Cardiac muscle cell (in vitro differentiated cells and primary cell): ENCODE results near the gene FRMD4B. TPM values are rescaled to one million over a fixed set of nuclear protein-coding genes. Genes with fewer than 3 reads are reported as not detected.
A peak's percentile ranks its signal among the peaks of the same experiment; 100 is the strongest.

Experiments
- DNase-seq, 2 donors: peaks; one replicate each; pipeline versions ENCODE4 v3.0.0 to v3.0.0-alpha.2; 2010 to 2017; ENCODE audit warnings: low read depth in 1 of 2, low spot score in 1 of 2
- H3K27ac ChIP-seq: fragments of 200-600 bp; sonication (generic); 2 replicates; pipeline ENCODE4 v1.5.1; 2016
- H3K27me3 ChIP-seq: fragments of 200-600 bp; sonication (generic); 2 replicates; pipeline ENCODE4 v1.6.0; 2016; ENCODE audit warnings: control low read depth
- H3K36me3 ChIP-seq: fragments of 200-600 bp; sonication (generic); 2 replicates; pipeline ENCODE4 v1.5.1; 2016; ENCODE audit warnings: control low read depth
- H3K4me1 ChIP-seq: fragments of 200-600 bp; sonication (generic); 2 replicates; pipeline ENCODE4 v1.8.1; 2017; ENCODE audit warnings: low read depth, mild to moderate bottlenecking, mixed run types
- H3K4me3 ChIP-seq: fragments of 200-600 bp; sonication (generic); 2 replicates; pipeline ENCODE4 v1.5.1; 2016; ENCODE audit warnings: mild to moderate bottlenecking
- H3K9me3 ChIP-seq: fragments of 200-600 bp; sonication (generic); 2 replicates; pipeline ENCODE4 v1.5.1; 2017; ENCODE audit warnings: low read depth, mild to moderate bottlenecking, control low read depth
- CTCF ChIP-seq: IDR thresholded peaks from 2 replicates; pipeline ENCODE4 v1.5.1; 2012; ENCODE audit warnings: low read depth, mild to moderate bottlenecking, low read length
- polyA plus RNA-seq: library from polyadenylated mRNA; unstranded; fragments of >200 nt; fragmentation: Nextera tagmentation; extraction: Ambion mirVana; gene quantifications from 2 replicates; pipeline ENCODE4 v1.2.1, GENCODE V29; 2016
- total RNA-seq: library from RNA; depleted of rRNA; stranded (reverse); fragments of >200 nt; gene quantifications from 2 replicates; pipeline ENCODE4 v1.2.3, GENCODE V29; 2016

Gene FRMD4B
- total and polyA plus RNA-seq, 2 experiments from 2014 or later: 38.6 to 78.7 TPM

- TF ChIP-seq CTCF: no peak
- H3K27me3 ChIP-seq: no peaks in the 10 kb centered on the region
- DNase-seq: no peak
- H3K4me1 ChIP-seq: peaks cover 14% of the 10 kb centered on the region
- no peaks in the 10 kb centered on the region for H3K9me3 ChIP-seq
- no peak overlapping the region for H3K4me3 ChIP-seq
- no peaks in the 10 kb centered on the region for H3K36me3 ChIP-seq
- H3K27ac ChIP-seq: no peak overlapping the region
These were observed 259.7 kb downstream of the FRMD4B start for GRCh38 chr3:69126216-69126615.

GRCh38 chr3:69122403-69122802 is 263.5 kb downstream of the FRMD4B start, which contains the start of gene LMOD3:
LMOD3 (minus strand) TSS chr3:69122595; CDS start chr3:69122386, 209 bp downstream.
- peaks cover 14% of the 10 kb centered on the region for H3K4me1 ChIP-seq
- no peaks in the 10 kb centered on the region for H3K27me3 ChIP-seq
- H3K27ac ChIP-seq: no peak within 1 kb of the TSS
- DNase-seq: no peak
- no peak within 1 kb of the TSS for H3K4me3 ChIP-seq
- no peaks in the 10 kb centered on the region for H3K36me3 ChIP-seq
- H3K9me3 ChIP-seq: no peaks in the 10 kb centered on the region
- no peak for TF ChIP-seq CTCF

- peaks cover 14% of the 10 kb centered on the region for H3K4me1 ChIP-seq
- no peaks in the 10 kb centered on the region for H3K27me3 ChIP-seq
- H3K27ac ChIP-seq: no peak overlapping the region
- no peaks in the 10 kb centered on the region for H3K9me3 ChIP-seq
- no peak overlapping the region for H3K4me3 ChIP-seq
- H3K36me3 ChIP-seq: no peaks in the 10 kb centered on the region
- no peak for TF ChIP-seq CTCF
- DNase-seq: no peak
These were observed 263.9 kb downstream of the FRMD4B start for GRCh38 chr3:69121950-69122349.

GRCh38 chr3:69121513-69121912 is 264.4 kb downstream of the FRMD4B start:
- TF ChIP-seq CTCF: no peak
- Histone ChIP-seq H3K4me1 (peaks cover 14% of the 10 kb centered on the region), H3K27me3 (no peaks in the 10 kb centered on the region), H3K36me3 (no peaks in the 10 kb centered on the region), H3K27ac (no peak overlapping the region), H3K9me3 (no peaks in the 10 kb centered on the region), H3K4me3 (no peak overlapping the region)
- no peak for DNase-seq

- no peaks in the 10 kb centered on the region for H3K27me3 ChIP-seq
These were observed 264.9 kb downstream of the FRMD4B start for GRCh38 chr3:69120879-69121464.

More at GRCh38 chr3:69120879-69121464, 264.9 kb downstream of the FRMD4B start:
- peaks cover 18% of the 10 kb centered on the region for H3K4me1 ChIP-seq
- DNase-seq: peak; percentile 76 to 81
- no peak overlapping the region for H3K4me3 ChIP-seq
- no peak overlapping the region for H3K27ac ChIP-seq
- TF ChIP-seq CTCF: peak; percentile 94
- H3K9me3 ChIP-seq: no peaks in the 10 kb centered on the region
- no peaks in the 10 kb centered on the region for H3K36me3 ChIP-seq
